Colonic mucosa (tissue), 4 donors: ENCODE results near the gene SETBP1. TPM values are rescaled to one million over a fixed set of nuclear protein-coding genes. Genes with fewer than 3 reads are reported as not detected.

Source experiments
- DNase-seq: peaks from one replicate; pipeline ENCODE4 v3.0.0-alpha.2; 2020
- H3K27ac ChIP-seq: fragments of 200-600 bp; one replicate; pipeline ENCODE4 v1.8.0; 2021
- H3K27me3 ChIP-seq: fragments of 200-600 bp; one replicate; pipeline ENCODE4 v1.8.0; 2021
- H3K36me3 ChIP-seq: fragments of 200-600 bp; one replicate; pipeline ENCODE4 v1.8.0; 2021
- H3K4me1 ChIP-seq: fragments of 200-600 bp; one replicate; pipeline ENCODE4 v1.8.0; 2021; ENCODE audit warnings: mild to moderate bottlenecking
- H3K4me3 ChIP-seq: fragments of 200-600 bp; one replicate; pipeline ENCODE4 v1.8.0; 2021
- H3K9ac ChIP-seq, 2 donors: one replicate each; pipeline ENCODE4 v1.7.0; 2013; ENCODE audit warnings: control low read depth in 2 of 2, low read depth in 2 of 2, low read length in 2 of 2
- H3K9me3 ChIP-seq: fragments of 200-600 bp; one replicate; pipeline ENCODE4 v1.8.0; 2021
- CTCF ChIP-seq: fragments of 200-600 bp; IDR thresholded peaks from one replicate; pipeline ENCODE4 v1.8.0; 2022; ENCODE audit warnings: antibody characterized with exemption, mild to moderate bottlenecking
- intact Hi-C: fragments of 100-400 bp; cut with DNase I; formaldehyde crosslinking; loops from one replicate; pipeline ENCODE4 v1.14.1; 2022
- total RNA-seq, 2 donors: library from RNA; stranded (reverse); fragmentation: NEBNext Ultra II Directional in 1 of 2; extraction: Animal tissue kit (Norgen Biotek cat#: 25700) in 1 of 2; gene quantifications; one replicate each; pipeline ENCODE4 v1.2.1, GENCODE V29; 2021
- donor health status: healthy.
- donor health status: DM: no; HTN: no; CAD: no.
- donor health status: DM: no; HTN: no; CAD: no.

SETBP1 gene
- total RNA-seq, 2 donors from 2014 or later = 9.6 to 11.8 TPM

GRCh38 chr18:44986933-44987332 is 306.2 kb downstream of the SETBP1 start:
- Histone ChIP-seq H3K4me1 (no peaks in the 10 kb centered on the region), H3K36me3 (no peaks in the 10 kb centered on the region), H3K4me3 (no peak overlapping the region), H3K27me3 (no peaks in the 10 kb centered on the region), H3K9ac (no peak overlapping the region), H3K9me3 (no peaks in the 10 kb centered on the region), H3K27ac (no peak overlapping the region)
- no peak for TF ChIP-seq CTCF
- intact Hi-C loops = no loop called here
- DNase-seq = no peak

GRCh38 chr18:44987371-44987770 is 306.7 kb downstream of the SETBP1 start:
- H3K4me1 ChIP-seq = no peaks in the 10 kb centered on the region
- H3K27me3 ChIP-seq = no peaks in the 10 kb centered on the region
- no peak for TF ChIP-seq CTCF

GRCh38 chr18:44988821-44989587 is 308.3 kb downstream of the SETBP1 start:
- H3K4me1 ChIP-seq = no peaks in the 10 kb centered on the region
- no peak overlapping the region for H3K27ac ChIP-seq
- no peak overlapping the region for H3K9ac ChIP-seq
- H3K9me3 ChIP-seq = no peaks in the 10 kb centered on the region
- H3K36me3 ChIP-seq = no peaks in the 10 kb centered on the region
- DNase-seq = no peak
- intact Hi-C loops = no loop called here
- no peak overlapping the region for H3K4me3 ChIP-seq
- no peaks in the 10 kb centered on the region for H3K27me3 ChIP-seq
- no peak for TF ChIP-seq CTCF

More at GRCh38 chr18:44987371-44987770, 306.7 kb downstream of the SETBP1 start:
- Histone ChIP-seq H3K9me3 (no peaks in the 10 kb centered on the region), H3K36me3 (no peaks in the 10 kb centered on the region), H3K27ac (no peak overlapping the region), H3K9ac (no peak overlapping the region), H3K4me3 (no peak overlapping the region)
- no peak for DNase-seq
- intact Hi-C loops = no loop called here

- no peak overlapping the region for H3K27ac ChIP-seq
- H3K27me3 ChIP-seq = no peaks in the 10 kb centered on the region
- intact Hi-C loops = no loop called here
- H3K9me3 ChIP-seq = no peaks in the 10 kb centered on the region
- no peaks in the 10 kb centered on the region for H3K4me1 ChIP-seq
- H3K36me3 ChIP-seq = no peaks in the 10 kb centered on the region
- H3K9ac ChIP-seq = no peak overlapping the region
- DNase-seq = no peak
- no peak overlapping the region for H3K4me3 ChIP-seq
- TF ChIP-seq CTCF = no peak
These were observed 315.6 kb downstream of the SETBP1 start for GRCh38 chr18:44996261-44996660.

GRCh38 chr18:44997174-44997573 is 316.5 kb downstream of the SETBP1 start:
- TF ChIP-seq CTCF = no peak
- intact Hi-C loops = no loop called here

More at GRCh38 chr18:44997174-44997573, 316.5 kb downstream of the SETBP1 start:
- no peak overlapping the region for H3K9ac ChIP-seq
- no peaks in the 10 kb centered on the region for H3K9me3 ChIP-seq
- H3K27me3 ChIP-seq = no peaks in the 10 kb centered on the region
- H3K36me3 ChIP-seq = no peaks in the 10 kb centered on the region
- no peak for DNase-seq
- no peaks in the 10 kb centered on the region for H3K4me1 ChIP-seq
- no peak overlapping the region for H3K4me3 ChIP-seq
- no peak overlapping the region for H3K27ac ChIP-seq
